ENCODE data around the gene SOX4.

SOX4 gene

DNA sequence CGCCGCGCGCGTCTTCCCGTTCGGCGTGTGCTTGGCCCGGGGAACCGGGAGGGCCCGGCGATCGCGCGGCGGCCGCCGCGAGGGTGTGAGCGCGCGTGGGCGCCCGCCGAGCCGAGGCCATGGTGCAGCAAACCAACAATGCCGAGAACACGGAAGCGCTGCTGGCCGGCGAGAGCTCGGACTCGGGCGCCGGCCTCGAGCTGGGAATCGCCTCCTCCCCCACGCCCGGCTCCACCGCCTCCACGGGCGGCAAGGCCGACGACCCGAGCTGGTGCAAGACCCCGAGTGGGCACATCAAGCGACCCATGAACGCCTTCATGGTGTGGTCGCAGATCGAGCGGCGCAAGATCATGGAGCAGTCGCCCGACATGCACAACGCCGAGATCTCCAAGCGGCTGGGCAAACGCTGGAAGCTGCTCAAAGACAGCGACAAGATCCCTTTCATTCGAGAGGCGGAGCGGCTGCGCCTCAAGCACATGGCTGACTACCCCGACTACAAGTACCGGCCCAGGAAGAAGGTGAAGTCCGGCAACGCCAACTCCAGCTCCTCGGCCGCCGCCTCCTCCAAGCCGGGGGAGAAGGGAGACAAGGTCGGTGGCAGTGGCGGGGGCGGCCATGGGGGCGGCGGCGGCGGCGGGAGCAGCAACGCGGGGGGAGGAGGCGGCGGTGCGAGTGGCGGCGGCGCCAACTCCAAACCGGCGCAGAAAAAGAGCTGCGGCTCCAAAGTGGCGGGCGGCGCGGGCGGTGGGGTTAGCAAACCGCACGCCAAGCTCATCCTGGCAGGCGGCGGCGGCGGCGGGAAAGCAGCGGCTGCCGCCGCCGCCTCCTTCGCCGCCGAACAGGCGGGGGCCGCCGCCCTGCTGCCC, 1.1 kb downstream of the SOX4 start:
- H3K27ac ChIP-seq (ENCODE audit: low read depth, low read length, poor library complexity, severe bottlenecking): peak overlapping the region; percentile 60

DNA sequence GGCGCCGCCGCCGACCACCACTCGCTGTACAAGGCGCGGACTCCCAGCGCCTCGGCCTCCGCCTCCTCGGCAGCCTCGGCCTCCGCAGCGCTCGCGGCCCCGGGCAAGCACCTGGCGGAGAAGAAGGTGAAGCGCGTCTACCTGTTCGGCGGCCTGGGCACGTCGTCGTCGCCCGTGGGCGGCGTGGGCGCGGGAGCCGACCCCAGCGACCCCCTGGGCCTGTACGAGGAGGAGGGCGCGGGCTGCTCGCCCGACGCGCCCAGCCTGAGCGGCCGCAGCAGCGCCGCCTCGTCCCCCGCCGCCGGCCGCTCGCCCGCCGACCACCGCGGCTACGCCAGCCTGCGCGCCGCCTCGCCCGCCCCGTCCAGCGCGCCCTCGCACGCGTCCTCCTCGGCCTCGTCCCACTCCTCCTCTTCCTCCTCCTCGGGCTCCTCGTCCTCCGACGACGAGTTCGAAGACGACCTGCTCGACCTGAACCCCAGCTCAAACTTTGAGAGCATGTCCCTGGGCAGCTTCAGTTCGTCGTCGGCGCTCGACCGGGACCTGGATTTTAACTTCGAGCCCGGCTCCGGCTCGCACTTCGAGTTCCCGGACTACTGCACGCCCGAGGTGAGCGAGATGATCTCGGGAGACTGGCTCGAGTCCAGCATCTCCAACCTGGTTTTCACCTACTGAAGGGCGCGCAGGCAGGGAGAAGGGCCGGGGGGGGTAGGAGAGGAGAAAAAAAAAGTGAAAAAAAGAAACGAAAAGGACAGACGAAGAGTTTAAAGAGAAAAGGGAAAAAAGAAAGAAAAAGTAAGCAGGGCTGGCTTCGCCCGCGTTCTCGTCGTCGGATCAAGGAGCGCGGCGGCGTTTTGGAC, 2.0 kb downstream of the SOX4 start:
- Histone ChIP-seq H3K9me2 (ENCODE audit: low read depth, low read length) (no peaks in the 10 kb centered on the region), H3K9ac (ENCODE audit: low read length) (peak overlapping the region; percentile 73), H3K4me1 (ENCODE audit: insufficient read depth, low read length, severe bottlenecking) (peaks cover 23% of the 10 kb centered on the region), H3K9me3 (ENCODE audit: low read length) (peaks cover 5% of the 10 kb centered on the region; the same call in 1 of the 2 replicates), H3K4me3 (ENCODE audit: low read depth, low read length, poor library complexity, severe bottlenecking) (peak overlapping the region; percentile 77), H4K20me1 (ENCODE audit: insufficient read depth, low read length) (no peaks in the 10 kb centered on the region), H2AFZ (ENCODE audit: low read length) (no peak overlapping the region), H3K27ac (ENCODE audit: low read depth, low read length, poor library complexity, severe bottlenecking) (no peak overlapping the region), H3F3A (ENCODE audit: insufficient read depth, low read length) (0 out of 2 replicates have a peak, but pooled peaks cover 5% of the 10 kb centered on the region), H3K4me2 (ENCODE audit: low read length) (peak overlapping the region; percentile 71), H3K79me2 (ENCODE audit: insufficient read depth, low read length) (no peaks in the 10 kb centered on the region), H3K27me3 (ENCODE audit: insufficient read depth, low read length) (no peaks in the 10 kb centered on the region), H3K36me3 (ENCODE audit: insufficient read depth, low read length) (peaks cover 34% of the 10 kb centered on the region)
- no peak for TF ChIP-seq EZH2 (IDR thresholded peaks at IDR 0.05; ENCODE audit: borderline replicate concordance, low read length)
- TF ChIP-seq, protein P1, sequence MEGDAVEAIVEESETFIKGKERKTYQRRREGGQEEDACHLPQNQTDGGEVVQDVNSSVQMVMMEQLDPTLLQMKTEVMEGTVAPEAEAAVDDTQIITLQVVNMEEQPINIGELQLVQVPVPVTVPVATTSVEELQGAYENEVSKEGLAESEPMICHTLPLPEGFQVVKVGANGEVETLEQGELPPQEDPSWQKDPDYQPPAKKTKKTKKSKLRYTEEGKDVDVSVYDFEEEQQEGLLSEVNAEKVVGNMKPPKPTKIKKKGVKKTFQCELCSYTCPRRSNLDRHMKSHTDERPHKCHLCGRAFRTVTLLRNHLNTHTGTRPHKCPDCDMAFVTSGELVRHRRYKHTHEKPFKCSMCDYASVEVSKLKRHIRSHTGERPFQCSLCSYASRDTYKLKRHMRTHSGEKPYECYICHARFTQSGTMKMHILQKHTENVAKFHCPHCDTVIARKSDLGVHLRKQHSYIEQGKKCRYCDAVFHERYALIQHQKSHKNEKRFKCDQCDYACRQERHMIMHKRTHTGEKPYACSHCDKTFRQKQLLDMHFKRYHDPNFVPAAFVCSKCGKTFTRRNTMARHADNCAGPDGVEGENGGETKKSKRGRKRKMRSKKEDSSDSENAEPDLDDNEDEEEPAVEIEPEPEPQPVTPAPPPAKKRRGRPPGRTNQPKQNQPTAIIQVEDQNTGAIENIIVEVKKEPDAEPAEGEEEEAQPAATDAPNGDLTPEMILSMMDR (IDR thresholded peaks at IDR 0.05; ENCODE audit: low read length): no peak

More for the DNA sequence above, 1.1 kb downstream of the SOX4 start:
- Histone ChIP-seq H3K4me1 (ENCODE audit: insufficient read depth, low read length, severe bottlenecking) (peaks cover 23% of the 10 kb centered on the region), H3K27me3 (ENCODE audit: insufficient read depth, low read length) (no peaks in the 10 kb centered on the region), H3K9me2 (ENCODE audit: low read depth, low read length) (no peaks in the 10 kb centered on the region), H3K79me2 (ENCODE audit: insufficient read depth, low read length) (no peaks in the 10 kb centered on the region), H3K4me2 (ENCODE audit: low read length) (peak overlapping the region; percentile 71), H4K20me1 (ENCODE audit: insufficient read depth, low read length) (no peaks in the 10 kb centered on the region), H3K36me3 (ENCODE audit: insufficient read depth, low read length) (peaks cover 34% of the 10 kb centered on the region), H3K9ac (ENCODE audit: low read length) (peak overlapping the region; percentile 73), H3K9me3 (ENCODE audit: low read length) (peaks cover 5% of the 10 kb centered on the region; the same call in 1 of the 2 replicates), H3K4me3 (ENCODE audit: low read depth, low read length, poor library complexity, severe bottlenecking) (peak overlapping the region; percentile 77), H2AFZ (ENCODE audit: low read length) (0 out of 2 replicates have a peak overlapping the region, but pooled peaks have one; percentile 10), H3F3A (ENCODE audit: insufficient read depth, low read length) (0 out of 2 replicates have a peak, but pooled peaks cover 5% of the 10 kb centered on the region)
- TF ChIP-seq EZH2 (IDR thresholded peaks at IDR 0.05; ENCODE audit: borderline replicate concordance, low read length): no peak
- TF ChIP-seq, protein P1 (IDR thresholded peaks at IDR 0.05; ENCODE audit: low read length): no peak

DNA sequence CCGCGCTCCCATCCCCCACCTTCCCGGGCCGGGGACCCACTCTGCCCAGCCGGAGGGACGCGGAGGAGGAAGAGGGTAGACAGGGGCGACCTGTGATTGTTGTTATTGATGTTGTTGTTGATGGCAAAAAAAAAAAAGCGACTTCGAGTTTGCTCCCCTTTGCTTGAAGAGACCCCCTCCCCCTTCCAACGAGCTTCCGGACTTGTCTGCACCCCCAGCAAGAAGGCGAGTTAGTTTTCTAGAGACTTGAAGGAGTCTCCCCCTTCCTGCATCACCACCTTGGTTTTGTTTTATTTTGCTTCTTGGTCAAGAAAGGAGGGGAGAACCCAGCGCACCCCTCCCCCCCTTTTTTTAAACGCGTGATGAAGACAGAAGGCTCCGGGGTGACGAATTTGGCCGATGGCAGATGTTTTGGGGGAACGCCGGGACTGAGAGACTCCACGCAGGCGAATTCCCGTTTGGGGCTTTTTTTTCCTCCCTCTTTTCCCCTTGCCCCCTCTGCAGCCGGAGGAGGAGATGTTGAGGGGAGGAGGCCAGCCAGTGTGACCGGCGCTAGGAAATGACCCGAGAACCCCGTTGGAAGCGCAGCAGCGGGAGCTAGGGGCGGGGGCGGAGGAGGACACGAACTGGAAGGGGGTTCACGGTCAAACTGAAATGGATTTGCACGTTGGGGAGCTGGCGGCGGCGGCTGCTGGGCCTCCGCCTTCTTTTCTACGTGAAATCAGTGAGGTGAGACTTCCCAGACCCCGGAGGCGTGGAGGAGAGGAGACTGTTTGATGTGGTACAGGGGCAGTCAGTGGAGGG, 2.8 kb downstream of the SOX4 start:
- Histone ChIP-seq H3K79me2 (ENCODE audit: insufficient read depth, low read length) (no peaks in the 10 kb centered on the region), H3K9me2 (ENCODE audit: low read depth, low read length) (no peaks in the 10 kb centered on the region)
- TF ChIP-seq, protein P1 (IDR thresholded peaks at IDR 0.05; ENCODE audit: low read length): no peak
- TF ChIP-seq EZH2 (IDR thresholded peaks at IDR 0.05; ENCODE audit: borderline replicate concordance, low read length): no peak

More for the DNA sequence above, 2.8 kb downstream of the SOX4 start:
- H2AFZ ChIP-seq (ENCODE audit: low read length): no peak overlapping the region
- peaks cover 34% of the 10 kb centered on the region for H3K36me3 ChIP-seq (ENCODE audit: insufficient read depth, low read length)
- no peaks in the 10 kb centered on the region for H4K20me1 ChIP-seq (ENCODE audit: insufficient read depth, low read length)
- 0 out of 2 replicates have a peak, but pooled peaks cover 5% of the 10 kb centered on the region for H3F3A ChIP-seq (ENCODE audit: insufficient read depth, low read length)
- H3K4me1 ChIP-seq (ENCODE audit: insufficient read depth, low read length, severe bottlenecking): peaks cover 23% of the 10 kb centered on the region
- H3K9ac ChIP-seq (ENCODE audit: low read length): no peak overlapping the region
- no peaks in the 10 kb centered on the region for H3K27me3 ChIP-seq (ENCODE audit: insufficient read depth, low read length)
- H3K9me3 ChIP-seq (ENCODE audit: low read length): peaks cover 5% of the 10 kb centered on the region; the same call in 1 of the 2 replicates
- H3K27ac ChIP-seq (ENCODE audit: low read depth, low read length, poor library complexity, severe bottlenecking): no peak overlapping the region
- H3K4me2 ChIP-seq (ENCODE audit: low read length): peak overlapping the region; percentile 51
- H3K4me3 ChIP-seq (ENCODE audit: low read depth, low read length, poor library complexity, severe bottlenecking): peak overlapping the region; percentile 77
